Measurements from ENCODE around the gene DOCK4.

DOCK4 gene, protein sequence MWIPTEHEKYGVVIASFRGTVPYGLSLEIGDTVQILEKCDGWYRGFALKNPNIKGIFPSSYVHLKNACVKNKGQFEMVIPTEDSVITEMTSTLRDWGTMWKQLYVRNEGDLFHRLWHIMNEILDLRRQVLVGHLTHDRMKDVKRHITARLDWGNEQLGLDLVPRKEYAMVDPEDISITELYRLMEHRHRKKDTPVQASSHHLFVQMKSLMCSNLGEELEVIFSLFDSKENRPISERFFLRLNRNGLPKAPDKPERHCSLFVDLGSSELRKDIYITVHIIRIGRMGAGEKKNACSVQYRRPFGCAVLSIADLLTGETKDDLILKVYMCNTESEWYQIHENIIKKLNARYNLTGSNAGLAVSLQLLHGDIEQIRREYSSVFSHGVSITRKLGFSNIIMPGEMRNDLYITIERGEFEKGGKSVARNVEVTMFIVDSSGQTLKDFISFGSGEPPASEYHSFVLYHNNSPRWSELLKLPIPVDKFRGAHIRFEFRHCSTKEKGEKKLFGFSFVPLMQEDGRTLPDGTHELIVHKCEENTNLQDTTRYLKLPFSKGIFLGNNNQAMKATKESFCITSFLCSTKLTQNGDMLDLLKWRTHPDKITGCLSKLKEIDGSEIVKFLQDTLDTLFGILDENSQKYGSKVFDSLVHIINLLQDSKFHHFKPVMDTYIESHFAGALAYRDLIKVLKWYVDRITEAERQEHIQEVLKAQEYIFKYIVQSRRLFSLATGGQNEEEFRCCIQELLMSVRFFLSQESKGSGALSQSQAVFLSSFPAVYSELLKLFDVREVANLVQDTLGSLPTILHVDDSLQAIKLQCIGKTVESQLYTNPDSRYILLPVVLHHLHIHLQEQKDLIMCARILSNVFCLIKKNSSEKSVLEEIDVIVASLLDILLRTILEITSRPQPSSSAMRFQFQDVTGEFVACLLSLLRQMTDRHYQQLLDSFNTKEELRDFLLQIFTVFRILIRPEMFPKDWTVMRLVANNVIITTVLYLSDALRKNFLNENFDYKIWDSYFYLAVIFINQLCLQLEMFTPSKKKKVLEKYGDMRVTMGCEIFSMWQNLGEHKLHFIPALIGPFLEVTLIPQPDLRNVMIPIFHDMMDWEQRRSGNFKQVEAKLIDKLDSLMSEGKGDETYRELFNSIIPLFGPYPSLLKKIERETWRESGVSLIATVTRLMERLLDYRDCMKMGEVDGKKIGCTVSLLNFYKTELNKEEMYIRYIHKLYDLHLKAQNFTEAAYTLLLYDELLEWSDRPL (N-terminal part only)

DNA sequence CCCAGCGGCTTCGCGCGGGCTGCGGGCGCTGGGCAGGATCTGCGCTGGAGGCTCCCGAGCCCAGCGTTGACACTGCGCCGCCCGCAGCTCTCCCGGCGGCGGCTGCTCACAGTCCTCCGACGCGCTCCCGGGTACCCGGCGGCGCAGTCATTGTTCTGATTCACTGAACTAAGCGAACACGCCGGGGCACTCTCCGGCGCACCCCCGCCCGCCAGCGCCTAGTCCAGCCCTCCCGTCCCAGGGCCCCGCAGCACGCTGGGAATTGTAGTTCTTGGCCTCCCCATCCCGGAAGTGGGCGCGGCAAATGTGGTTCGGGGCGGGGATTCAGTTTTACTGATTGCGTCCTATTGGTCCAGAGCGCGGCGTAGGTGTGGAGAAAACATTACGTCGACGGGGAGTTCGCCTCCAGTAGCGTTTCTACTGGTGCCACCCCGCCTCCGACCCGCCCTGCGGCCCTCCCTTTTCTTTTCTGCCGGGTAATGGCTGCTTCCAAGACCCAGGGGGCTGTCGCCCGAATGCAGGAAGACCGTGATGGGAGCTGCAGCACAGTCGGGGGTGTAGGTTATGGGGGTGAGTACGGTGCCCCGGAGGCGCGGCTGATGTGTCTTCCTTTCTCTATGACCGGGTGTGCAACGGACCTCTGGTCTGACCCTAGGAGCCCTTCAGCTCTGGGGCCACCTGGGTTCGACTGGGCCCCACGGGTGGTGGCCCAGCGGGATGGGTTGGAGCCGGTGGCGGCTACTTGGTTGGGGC is at the start of gene DOCK4, which contains the start of gene ZNF277:
DOCK4 (minus strand) TSS at position 162 of the 753 bp plus-strand sequence. CDS start 261 bp downstream, outside the sequence.
ZNF277 (plus strand) TSS at position 458 of the 753 bp plus-strand sequence; CDS start at position 480, 22 bp downstream.
- DNase-seq (ENCODE audit: extremely low spot score): peak; percentile 95
- ChIA-PET CTCF (interaction anchor here (0.9 kb wide), 1 partner anchor 11 kb away, joined by 3 read pairs; no protein-coding TSS in a partner anchor), POLR2A (interaction anchor here (0.6 to 2.3 kb wide), 2 partner anchors 44 to 244 kb away, joined by 3 to 14 read pairs; partner anchors contain the start of gene IFRD1)
- TF ChIP-seq, protein P1, sequence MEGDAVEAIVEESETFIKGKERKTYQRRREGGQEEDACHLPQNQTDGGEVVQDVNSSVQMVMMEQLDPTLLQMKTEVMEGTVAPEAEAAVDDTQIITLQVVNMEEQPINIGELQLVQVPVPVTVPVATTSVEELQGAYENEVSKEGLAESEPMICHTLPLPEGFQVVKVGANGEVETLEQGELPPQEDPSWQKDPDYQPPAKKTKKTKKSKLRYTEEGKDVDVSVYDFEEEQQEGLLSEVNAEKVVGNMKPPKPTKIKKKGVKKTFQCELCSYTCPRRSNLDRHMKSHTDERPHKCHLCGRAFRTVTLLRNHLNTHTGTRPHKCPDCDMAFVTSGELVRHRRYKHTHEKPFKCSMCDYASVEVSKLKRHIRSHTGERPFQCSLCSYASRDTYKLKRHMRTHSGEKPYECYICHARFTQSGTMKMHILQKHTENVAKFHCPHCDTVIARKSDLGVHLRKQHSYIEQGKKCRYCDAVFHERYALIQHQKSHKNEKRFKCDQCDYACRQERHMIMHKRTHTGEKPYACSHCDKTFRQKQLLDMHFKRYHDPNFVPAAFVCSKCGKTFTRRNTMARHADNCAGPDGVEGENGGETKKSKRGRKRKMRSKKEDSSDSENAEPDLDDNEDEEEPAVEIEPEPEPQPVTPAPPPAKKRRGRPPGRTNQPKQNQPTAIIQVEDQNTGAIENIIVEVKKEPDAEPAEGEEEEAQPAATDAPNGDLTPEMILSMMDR (IDR thresholded peaks at IDR 0.05; ENCODE audit: control extremely low read depth, extremely low read depth, low read depth, missing control alignments): no peak

DNA sequence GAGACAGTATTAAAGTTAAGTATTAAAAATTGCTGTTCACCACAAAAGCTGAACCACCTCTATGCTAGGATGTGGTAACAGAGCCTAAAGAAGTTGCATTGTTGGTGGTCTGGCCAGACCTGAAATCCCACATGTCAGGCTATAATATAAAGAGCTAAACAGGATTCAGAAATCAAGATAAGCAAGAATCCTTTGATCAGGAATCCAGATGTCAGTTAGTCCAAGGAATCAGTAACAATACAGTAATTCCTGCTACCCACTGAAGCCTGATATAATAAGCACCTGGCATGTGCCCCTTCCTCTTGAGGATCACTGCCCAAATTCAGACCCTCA is 49.2 kb upstream of the DOCK4 start:
- TF ChIP-seq, protein P1 (IDR thresholded peaks at IDR 0.05; ENCODE audit: control extremely low read depth, extremely low read depth, low read depth, missing control alignments): no peak
- CTCF ChIA-PET: interaction anchor here (1.2 kb wide), 1 partner anchor 21 kb away, joined by 3 read pairs; no protein-coding TSS in a partner anchor

DNA sequence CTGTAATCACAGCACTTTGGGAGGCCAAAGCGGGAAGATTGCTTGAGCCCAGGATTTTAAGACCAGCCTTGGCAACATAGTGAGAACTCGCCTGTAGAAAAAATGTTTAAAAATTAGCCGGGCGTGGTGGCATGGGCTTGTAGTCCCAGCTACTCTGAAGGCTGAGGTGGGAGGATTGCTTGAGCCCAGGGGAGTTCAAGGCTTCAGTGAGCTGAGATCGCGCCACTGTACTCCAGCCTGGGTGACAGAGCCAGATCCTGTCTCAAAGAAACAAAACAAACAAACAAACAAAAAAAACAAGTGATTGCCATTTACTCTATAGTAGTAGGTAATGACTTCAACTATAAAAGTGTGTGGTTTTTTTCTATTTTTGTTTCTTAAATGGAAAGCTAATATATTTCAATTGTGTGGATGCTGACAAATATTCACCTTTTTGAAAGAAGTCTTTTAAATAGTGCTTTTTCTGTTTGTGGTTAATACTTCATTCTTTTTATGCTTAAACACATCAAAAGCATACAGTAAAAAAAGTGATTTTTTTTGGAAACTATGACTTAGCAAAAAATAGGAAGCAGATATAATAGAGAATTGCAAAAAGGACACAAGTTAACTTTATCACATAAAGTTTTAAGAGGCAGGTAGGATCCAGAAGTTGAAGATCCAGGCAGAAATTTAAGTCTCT is 48.6 kb upstream of the DOCK4 start:
- TF ChIP-seq, protein P1 (IDR thresholded peaks at IDR 0.05; ENCODE audit: control extremely low read depth, extremely low read depth, low read depth, missing control alignments): no peak
- POLR2A ChIA-PET: no interaction called here
- CTCF ChIA-PET: interaction anchor here (1.2 kb wide), 1 partner anchor 21 kb away, joined by 3 read pairs; no protein-coding TSS in a partner anchor
- no peak for DNase-seq (ENCODE audit: extremely low spot score)

More for the DNA sequence above, 49.2 kb upstream of the DOCK4 start:
- POLR2A ChIA-PET: no interaction called here
- no peak for DNase-seq (ENCODE audit: extremely low spot score)

DNA sequence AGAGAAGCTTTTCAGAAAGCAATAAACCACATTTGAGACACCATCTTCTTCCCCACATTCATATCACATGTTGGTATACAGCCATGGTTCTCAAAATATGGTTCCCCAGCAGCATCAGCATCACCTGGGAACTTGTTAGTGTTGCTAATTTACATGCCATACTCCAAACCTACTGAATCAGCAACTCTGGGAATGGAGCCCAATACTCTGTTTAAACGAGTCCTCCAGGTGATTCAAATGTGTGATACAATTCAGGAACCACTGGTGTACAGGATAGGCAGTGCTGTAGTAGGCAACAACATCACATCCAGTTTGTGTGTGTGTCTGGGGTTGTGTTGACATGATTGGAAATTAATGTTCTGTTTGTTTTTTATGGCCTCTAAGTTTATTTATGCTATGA is 48.0 kb upstream of the DOCK4 start:
- DNase-seq (ENCODE audit: extremely low spot score): no peak
- ChIA-PET POLR2A (no interaction called here), CTCF (interaction anchor here (0.8 to 1.2 kb wide), 2 partner anchors 22 to 35 kb away, joined by 3 read pairs; no protein-coding TSS in a partner anchor)
- TF ChIP-seq, protein P1 (IDR thresholded peaks at IDR 0.05; ENCODE audit: control extremely low read depth, extremely low read depth, low read depth, missing control alignments): no peak

DNA sequence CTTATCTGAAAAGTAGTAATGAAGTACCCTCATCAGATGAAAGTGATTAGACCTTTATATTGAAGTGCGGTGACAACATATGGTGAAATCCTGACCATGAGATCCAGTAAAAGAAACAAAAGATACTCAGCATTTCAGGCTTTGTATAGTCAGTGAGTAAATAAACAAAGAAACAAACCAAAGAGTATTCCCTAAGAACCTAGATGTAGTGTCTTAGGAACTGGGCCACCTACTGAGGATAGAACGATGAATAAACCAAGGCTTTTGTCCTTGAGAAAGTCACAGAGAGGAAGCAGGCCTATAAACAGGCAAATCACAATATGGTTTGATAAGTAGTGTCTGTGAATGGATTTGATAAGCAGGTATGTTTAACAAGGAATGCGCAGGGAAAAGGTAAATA is 46.5 kb upstream of the DOCK4 start:
- ChIA-PET CTCF (no interaction called here), POLR2A (no interaction called here)

More for the DNA sequence above, 46.5 kb upstream of the DOCK4 start:
- no peak for DNase-seq (ENCODE audit: extremely low spot score)
- TF ChIP-seq, protein P1 (IDR thresholded peaks at IDR 0.05; ENCODE audit: control extremely low read depth, extremely low read depth, low read depth, missing control alignments): no peak

Measured in GM10248 (cell line).